NCI-H748 (cell line): ENCODE data around the gene BCL2.
"Not testable (repeated sequence)": the region's sequence is repeated elsewhere in the genome, so short reads cannot be mapped to it uniquely, and the experiment has no call there.

Experiments used
- DNase-seq: peaks from one replicate; lab custom pipeline; 2025; ENCODE audit not compliant: unreplicated experiment; lab: John Stamatoyannopoulos, UW

Gene BCL2

DNA sequence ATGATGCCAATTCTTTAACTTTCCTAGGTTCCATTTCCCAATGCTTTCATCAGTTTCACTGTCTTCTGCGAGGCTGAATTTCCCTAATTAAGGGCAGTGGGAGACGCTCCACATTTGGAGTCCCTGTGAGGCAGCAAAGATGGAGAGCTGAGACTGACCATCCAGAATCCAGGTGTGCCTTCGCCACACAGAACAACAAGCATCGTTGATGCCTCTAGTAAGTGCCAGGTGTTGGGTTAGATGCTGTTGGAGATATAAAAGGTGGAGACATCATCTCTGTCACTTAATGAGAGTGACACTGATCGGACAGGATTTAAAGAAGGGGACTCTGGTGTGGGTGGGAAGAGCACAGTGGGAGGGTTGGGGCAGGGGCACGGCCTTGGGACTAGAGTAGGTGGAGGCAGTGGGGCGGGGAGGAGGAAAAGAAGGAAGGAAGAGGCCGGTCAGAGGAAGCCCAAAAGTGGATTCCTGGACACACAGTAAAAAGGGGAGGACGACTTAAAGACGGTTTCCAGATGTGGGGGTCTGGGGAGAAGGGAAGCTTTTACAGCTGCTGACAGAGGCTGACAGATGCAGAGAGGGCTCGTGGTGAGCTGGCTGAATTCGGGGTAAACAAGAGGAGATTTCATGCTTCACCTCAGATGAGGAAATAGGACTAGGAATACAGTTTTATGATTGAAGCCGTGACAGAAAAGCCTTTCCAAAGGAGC is 113.0 kb downstream of the BCL2 start:
- DNase-seq, result peak; percentile 56

DNA sequence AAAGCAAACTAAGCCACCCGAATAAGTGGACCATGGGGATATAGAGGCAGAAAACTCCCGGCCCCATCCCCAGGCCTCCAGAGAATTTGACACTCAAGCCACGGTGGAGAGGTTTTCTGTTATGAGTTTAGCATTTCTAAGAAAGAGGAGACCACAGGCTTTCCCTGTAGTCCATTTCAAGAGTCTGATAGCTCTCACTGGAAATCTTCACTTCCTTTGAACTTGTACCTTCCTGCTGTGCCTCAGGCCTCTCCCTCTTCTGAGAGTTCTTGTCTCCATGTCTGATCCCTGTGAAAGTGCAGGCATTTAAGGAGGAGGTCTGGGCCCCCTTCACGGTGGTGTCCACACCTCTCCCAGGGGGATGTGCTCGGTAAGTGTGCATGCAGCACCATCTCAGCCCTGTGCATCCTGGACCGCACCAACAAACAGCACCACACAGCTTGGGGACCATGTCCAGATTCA is 113.7 kb downstream of the BCL2 start:
- no peak for DNase-seq

DNA sequence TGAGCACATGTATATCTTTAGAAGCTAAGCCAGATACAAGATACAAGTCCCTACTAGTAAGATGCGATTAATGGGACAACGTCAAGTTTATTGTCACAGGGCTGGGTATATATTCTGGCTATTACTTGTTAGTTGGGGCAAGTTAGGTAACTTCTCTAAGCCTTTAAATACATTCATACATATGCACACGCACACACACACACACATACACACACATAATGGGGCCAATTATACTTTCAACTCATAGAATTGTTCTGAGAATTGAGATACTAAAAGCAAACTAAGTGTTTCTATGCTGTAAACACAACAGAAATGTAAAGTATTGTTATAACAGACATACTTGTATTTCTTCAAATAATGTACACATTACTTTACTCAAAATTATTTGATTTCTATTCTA is 116.1 kb downstream of the BCL2 start:
- no peak for DNase-seq

DNA sequence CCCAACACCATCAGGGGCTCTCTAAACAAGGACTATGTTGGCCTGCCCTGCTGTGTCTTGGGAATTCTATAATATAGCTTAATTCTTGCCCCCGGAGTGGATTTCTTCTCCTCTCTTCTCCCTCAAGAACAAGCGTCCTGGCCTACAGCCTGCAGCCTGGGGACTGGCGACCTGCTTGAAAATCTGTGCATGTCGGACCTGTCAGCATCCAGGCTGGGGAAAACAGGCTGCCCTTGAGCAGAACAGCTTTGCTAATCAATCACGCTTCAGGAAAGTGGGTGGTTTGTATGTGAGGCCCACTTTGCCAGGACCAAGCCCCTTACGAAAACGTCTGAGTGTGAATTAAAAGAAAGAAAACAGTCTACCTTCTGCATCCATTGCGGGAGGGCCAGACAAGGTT is 116.7 kb downstream of the BCL2 start:
- DNase-seq, result no peak

DNA sequence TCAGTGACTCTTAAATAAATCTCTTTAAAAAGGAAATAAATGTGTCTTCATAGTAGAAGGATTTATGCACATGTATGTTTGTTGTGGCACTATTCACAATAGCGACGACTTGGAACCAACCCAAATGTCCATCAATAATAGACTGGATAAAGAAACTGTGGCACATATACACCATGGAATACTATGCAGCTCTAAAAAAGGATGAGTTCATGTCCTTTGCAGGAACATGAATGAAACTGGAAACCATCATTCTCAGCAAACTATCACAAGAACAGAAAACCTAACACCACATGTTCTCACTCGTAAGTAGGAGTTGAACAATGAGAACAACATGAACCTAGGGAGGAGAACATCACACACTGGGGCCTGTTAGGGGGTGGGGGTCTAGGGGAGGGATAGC is 118.1 kb downstream of the BCL2 start:
- not testable (repeated sequence) for DNase-seq

DNA sequence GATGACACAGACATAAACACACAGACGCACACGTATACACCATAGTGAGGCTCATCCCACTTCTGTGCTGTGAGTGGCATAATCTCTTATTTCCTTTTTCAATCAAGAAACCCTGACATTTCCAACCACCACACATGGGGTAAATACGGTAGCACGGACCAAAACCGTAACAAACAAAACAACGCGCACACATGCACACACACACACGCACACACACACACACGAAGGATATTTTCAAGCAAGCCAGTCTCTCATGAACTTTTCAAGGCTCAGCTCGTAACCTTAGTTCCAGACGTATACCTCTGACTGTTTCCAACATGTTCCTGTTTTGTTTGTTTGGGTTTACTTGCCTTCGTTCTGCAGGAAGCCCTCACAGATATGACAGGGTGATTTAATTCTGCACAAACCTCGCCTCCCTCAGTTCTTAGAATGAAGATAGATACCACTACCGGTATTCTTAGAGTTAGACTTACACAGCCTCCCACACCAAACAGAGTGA is 119.8 kb downstream of the BCL2 start:
- no peak for DNase-seq

DNA sequence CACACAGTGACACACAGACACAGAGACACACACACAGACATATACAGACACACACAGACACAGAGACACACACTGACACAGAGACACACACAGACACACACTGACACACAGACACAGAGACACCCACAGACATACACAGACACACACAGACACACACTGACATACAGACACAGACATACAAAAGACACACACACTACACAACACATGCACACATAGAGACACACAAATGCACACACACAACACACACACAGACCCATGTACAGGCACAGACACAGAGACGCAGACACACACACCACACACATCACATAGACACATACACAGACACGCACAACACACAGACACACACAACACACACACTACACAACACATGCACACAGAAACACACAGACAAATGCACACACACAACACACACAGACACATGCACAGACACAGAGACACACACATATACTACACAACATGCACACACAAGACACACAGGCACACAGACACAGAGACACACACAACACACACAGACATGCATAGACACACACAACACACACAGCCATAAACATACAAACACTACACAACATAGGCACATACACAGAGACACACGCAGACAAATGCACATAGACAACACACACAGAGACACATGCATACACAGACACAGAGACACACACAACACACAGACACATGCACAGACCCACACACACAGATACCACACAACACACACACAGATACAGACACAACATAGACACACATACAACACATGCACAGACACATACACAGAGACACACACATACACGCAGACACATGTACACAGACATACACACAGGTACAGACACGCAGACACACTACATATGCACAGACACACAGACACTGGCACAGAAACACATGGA is 120.5 kb downstream of the BCL2 start:
- DNase-seq, result no peak

DNA sequence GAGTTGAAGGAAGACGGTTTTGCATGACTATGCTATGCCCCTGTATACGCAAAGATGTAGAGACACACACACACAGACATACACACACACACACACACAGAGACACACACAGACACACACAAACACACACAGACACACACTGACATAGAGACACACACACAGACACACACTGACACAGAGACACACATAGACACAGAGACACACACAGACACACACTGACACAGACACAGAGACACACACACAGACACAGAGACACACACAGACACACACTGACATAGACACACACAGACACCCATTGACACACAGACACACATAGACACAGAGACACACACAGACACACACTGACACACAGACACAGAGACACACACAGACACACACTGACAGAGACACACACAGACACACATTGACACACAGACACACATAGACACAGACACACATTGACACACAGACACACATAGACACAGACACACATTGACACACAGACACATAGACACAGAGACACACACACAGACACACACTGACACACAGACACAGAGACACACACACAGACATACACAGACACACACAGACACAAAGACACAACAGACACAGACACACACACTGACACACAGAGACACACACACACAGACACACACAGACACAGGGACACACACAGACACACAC is 121.3 kb downstream of the BCL2 start:
- DNase-seq, result no peak

DNA sequence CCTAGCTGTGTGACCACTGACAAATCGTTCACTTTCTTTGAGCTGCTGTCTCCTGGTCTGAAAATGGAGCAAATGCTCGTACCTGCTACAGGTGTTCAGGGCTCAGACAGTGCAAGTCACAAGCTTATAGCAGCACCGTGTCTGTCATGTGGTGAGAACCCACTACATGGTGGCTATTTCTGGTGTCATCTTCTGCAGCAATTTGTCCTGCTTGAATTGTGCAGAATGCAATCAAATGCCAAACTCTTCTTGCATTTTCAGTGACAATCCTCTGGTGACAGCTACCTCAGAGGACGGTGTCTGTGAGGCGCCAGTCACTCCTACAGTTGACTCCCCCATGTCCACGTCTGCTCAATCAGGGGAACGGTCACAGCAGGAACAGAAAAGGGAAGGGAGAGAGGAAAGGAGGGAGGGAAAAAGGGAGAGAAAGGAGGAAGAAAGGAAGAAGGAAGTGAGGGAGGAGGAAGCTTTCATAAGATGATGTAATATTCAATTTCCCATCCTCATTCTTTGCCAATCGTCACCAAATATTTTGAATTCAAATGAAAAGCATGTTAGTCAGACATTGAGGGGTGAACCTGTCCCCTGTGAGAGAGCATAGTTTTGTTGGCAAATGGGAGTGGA is 122.2 kb downstream of the BCL2 start:
- peak; percentile 44 for DNase-seq

DNA sequence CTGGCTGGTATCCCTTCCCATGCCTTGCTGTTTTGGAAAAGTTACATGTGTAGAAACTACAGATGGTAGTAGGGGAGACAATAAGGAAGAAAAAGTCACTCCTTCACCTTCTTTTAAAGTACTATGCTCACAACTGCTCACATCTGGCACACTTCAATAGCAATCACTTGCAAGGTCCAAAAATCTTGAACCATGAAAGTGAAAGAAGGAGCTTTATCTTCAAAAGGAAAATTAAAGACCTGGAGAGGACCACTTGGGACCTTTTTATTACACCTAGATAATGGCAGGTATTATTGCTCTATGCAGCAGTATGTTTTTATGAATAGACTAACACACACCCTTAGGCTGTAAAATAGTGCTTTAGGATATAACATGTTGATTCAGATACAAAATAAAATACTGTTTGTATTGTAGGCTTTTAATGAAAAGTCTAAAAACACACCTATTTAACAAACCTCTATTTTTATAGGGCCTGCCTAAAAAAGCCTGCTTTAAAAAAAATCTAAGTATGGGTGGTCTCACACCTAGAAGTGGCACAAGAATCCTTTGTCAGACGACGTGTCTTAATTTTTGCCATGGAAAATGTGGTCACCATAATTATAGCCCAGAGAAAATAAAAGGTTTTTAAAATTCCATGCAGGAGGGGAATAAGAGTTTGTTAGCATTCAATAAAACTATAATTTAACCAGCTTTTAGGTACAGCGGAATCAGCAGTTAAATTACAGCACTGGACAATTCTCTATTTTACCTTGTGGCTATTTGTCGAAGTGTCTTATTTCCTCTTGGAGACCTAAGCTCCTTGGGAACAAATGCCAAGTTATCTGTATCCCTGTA is 124.0 kb downstream of the BCL2 start:
- no peak for DNase-seq

DNA sequence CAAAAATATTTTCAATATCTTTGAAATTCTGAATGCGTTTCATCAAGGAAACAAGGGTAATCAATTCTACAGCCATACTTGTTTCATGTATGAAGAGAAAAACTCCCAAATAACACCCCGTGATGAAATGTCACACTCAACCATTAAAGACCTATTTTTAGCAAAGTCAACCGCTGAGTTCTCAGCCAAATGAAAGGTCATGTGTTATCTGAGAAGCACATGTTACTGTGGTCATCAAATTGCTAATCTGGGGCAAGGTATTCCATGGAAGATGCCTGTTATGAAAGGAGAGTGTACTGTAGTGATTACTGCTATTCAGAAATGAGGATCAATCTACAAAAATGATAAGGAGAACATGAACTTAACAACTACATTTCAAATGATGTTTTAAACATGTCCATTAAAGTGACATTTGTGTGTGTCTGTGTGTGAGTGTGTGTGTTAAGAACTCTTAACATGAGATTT is 126.7 kb downstream of the BCL2 start:
- no peak for DNase-seq

DNA sequence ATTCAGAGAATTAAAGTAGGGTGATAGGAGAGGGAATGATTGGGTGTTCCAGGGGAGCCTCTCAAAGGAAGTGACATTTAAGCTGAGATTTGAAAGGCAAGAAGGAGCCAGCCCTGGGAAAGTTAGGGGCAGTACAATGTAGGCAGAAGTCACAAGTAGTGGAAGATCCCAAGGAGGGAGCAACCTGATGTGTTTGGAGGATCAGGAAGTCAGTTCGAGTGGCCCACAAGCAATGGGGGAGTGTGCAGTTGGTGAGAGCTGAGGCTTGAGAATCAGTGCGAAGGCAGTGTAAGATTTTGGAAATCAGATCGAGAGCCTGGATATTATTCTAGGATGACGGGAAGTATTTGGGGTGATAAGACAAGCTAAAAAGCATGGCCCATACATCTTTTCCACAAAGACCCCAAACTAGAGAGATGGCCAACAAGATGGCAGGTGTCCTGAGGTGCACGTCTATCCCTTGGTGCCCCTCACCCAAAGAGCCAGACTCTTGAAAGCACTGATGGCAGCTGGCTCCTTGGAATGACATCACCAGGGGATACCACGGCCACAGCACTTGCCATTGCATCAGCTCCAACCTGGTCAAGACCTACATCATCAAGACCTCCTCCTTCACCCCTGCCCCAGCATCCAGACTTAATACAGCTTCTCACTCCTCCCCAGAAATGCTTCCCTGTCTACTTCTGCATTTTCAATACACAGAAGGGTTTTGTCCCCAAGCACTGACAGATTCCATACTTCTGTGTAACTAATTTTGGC is 127.3 kb downstream of the BCL2 start:
- no peak for DNase-seq

DNA sequence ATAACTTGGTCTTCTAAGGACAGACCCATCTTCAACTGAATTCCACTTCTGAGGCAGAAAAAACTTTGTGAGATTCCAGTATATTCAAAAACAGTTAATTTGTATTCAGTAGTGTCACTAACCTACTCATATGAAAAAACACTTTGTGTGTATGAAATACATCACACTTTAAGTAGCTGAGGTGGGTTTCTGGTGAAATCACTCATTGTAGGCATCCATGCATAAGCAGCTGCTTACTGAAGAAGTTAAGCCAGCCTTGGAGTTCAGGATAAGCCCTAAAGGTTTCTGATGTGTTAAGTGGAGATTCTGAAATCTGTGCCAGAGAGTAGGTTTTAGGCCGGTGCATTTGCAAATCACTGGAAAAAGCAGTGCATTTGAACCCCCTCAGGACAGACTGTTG is 128.2 kb downstream of the BCL2 start:
- DNase-seq, result no peak

DNA sequence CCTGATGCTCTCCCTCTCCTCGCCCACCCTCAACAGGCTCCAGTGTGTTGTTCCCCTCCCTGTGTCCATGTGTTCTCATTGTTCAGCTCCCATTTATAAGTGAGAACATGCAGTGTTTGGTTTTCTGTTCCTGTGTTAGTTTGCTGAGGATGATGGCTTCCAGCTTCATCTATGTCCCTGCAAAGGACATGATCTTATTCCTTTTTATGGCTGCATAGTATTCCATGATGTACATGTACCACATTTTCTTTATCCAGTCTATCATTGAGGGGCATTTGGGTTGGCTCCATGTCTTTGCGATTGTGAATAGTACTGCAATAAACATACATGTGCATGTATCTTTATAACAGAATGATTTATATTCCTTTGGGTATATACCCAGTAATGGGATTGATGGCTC is 128.7 kb downstream of the BCL2 start:
- not testable (repeated sequence) for DNase-seq

DNA sequence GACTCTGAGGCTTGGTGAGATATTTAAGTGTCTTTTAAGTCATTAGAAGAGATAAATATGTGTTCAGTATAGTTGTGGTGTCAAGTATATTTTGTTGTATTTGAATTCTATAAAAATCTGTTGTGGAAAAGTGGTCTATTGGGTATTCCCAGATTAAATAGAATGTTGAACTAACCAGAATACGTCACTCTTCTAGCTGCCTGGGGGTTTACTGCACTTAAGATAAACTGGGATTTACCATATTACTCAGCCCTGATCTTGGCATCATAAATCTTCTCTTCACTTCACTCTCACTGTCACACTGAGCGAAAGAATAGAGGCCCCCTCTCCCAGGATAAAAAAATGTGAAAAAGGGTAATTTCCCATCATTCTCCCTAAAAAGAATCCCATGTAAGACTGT is 129.8 kb downstream of the BCL2 start:
- DNase-seq, result no peak

DNA sequence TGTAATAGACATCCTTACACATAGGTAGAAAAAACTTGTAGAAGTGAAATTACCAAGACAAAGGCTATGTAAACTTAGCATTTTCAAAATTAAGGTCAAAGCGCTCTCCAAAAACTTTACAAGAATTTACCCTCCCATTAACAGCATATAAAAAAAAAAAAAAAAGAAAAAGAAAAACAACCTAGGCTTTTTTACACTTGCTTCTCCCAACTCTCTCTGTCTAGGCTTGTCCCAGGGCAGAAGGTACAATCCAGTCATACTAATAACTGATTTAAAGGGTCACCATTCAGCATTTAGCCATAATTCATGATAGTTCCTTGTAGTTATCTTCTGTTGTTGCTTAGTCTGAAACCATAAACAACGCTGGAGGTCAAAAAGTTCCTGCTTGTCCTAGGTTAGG is 130.5 kb downstream of the BCL2 start:
- no peak for DNase-seq

DNA sequence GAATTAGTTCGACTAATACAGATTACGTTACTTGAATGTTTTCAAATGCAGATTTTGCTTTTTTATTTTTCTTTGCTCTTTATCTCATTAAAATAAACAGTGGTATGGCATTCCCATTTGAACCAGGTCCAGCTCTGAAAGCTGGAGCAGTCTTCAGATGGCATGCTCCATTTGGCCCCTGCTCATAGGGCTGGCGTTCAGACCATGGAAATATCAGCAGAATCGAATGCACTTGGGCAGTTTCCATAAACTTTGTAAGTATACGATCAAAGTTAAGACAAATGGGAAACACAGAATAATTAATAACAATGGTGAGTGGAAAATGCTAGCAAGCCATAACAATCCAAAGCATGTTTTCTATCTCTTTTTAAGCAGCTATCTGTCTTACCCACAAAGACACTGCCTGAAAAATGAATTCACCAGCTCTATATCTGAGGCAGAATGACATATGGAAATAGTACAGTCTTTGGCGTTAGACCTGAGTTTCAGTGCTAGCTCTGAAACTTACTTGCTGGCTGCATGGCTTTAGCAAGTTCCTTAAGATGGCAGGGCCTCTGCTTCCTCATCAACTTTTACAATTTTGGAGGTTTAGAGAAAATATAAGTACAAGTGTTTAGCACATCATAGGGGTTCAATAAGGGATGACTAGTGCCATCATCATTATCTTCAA is 131.6 kb downstream of the BCL2 start:
- no peak for DNase-seq

DNA sequence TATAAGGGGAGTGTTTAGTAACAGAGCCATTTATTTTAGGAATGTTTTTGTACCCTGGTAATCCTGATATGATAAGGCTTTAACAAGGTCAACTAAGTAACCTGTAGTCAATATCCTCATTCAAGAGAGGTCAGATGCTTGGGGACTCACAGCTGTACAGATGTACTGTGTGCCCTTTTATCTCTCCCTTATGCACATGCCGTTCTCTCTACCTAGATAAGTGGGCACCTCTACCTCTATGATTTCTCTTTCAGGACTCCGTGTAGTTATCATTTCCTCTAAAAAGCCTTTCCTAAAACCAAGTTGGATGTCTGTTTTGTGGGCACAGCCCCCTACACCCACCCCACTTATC is 132.4 kb downstream of the BCL2 start:
- no peak for DNase-seq
